WTC11 (cell line): ENCODE measurements around the gene DNAL4. TPM values are rescaled to one million over a fixed set of nuclear protein-coding genes. Genes with fewer than 3 reads are reported as not detected.

Experiments used
- ATAC-seq: fragments of 200-7000 bp; cut with Tn5 transposase; 2 replicates; pipeline ENCODE4 v1.10.0; 2021; ENCODE audit warnings: mild to moderate bottlenecking, moderate library complexity
- CTCF ChIA-PET: fragments of 300-600 bp; sonication (Branson Sonifier 250); formaldehyde crosslinking; loops from one replicate; lab custom pipeline; 2021; ENCODE audit warnings: antibody characterized with exemption; lab: Charles Lee
- POLR2A ChIA-PET: fragments of 350-600 bp; sonication (Branson Sonifier 250); formaldehyde crosslinking; loops from one replicate; lab custom pipeline; 2021; ENCODE audit warnings: antibody characterized with exemption; lab: Charles Lee
- DNase-seq: peaks from one replicate; pipeline ENCODE4 v3.0.0; 2021; ENCODE audit warnings: low spot score
- H3K27ac Mint-ChIP-seq: 2 replicates; pipeline ENCODE4 v1.8.0; 2021; ENCODE audit warnings: mixed read lengths
- H3K27me3 Mint-ChIP-seq: 2 replicates; pipeline ENCODE4 v1.8.0; 2021; ENCODE audit warnings: low read depth, mild to moderate bottlenecking, moderate library complexity, mixed read lengths
- H3K36me3 Mint-ChIP-seq: 2 replicates; pipeline ENCODE4 v1.8.0; 2021; ENCODE audit warnings: mixed read lengths
- H3K4me1 Mint-ChIP-seq: 2 replicates; pipeline ENCODE4 v1.8.0; 2022; ENCODE audit warnings: mixed read lengths
- H3K4me3 Mint-ChIP-seq: 2 replicates; pipeline ENCODE4 v1.8.0; 2021; ENCODE audit warnings: mild to moderate bottlenecking, moderate library complexity, mixed read lengths
- H3K9me3 Mint-ChIP-seq: 2 replicates; pipeline ENCODE4 v1.8.0; 2021; ENCODE audit warnings: mixed read lengths
- ATF3 ChIP-seq: sonication (generic); formaldehyde crosslinking; conservative IDR thresholded peaks from 2 replicates; pipeline ENCODE4 v1.8.1; 2022; ENCODE audit warnings: mild to moderate bottlenecking, missing genetic modification reagents
- ATF6 ChIP-seq: sonication (generic); formaldehyde crosslinking; IDR thresholded peaks from 2 replicates; pipeline ENCODE4 v1.8.1; 2023; ENCODE audit warnings: mild to moderate bottlenecking, missing genetic modification reagents
- CBFB ChIP-seq: sonication (generic); formaldehyde crosslinking; IDR thresholded peaks from 2 replicates; pipeline ENCODE4 v1.8.1; 2022; ENCODE audit warnings: mild to moderate bottlenecking, low read depth, missing genetic modification reagents
- CREB1 ChIP-seq: sonication (generic); formaldehyde crosslinking; IDR thresholded peaks from 2 replicates; pipeline ENCODE4 v1.8.0; 2023; ENCODE audit warnings: mild to moderate bottlenecking, missing genetic modification reagents
- CREM ChIP-seq: sonication (generic); formaldehyde crosslinking; IDR thresholded peaks from 2 replicates; pipeline ENCODE4 v1.8.1; 2022; ENCODE audit warnings: mild to moderate bottlenecking, missing genetic modification reagents, moderate library complexity
- E2F4 ChIP-seq: sonication (generic); formaldehyde crosslinking; IDR thresholded peaks from 2 replicates; pipeline ENCODE4 v1.8.1; 2022; ENCODE audit warnings: low read depth, mild to moderate bottlenecking, moderate library complexity, missing genetic modification reagents, borderline replicate concordance
- E2F5 ChIP-seq: sonication (generic); formaldehyde crosslinking; IDR thresholded peaks from 2 replicates; pipeline ENCODE4 v1.8.1; 2022; ENCODE audit warnings: mild to moderate bottlenecking, moderate library complexity, missing genetic modification reagents
- EMX1 ChIP-seq: fragments of 250-450 bp; sonication (Bioruptor Pico); IDR thresholded peaks from 2 replicates; pipeline ENCODE4 v1.8.0; 2021; ENCODE audit warnings: mild to moderate bottlenecking
- ERG ChIP-seq: fragments of 250-450 bp; sonication (Bioruptor Pico); IDR thresholded peaks from 2 replicates; pipeline ENCODE4 v1.8.0; 2021; ENCODE audit warnings: mild to moderate bottlenecking
- GTF2I ChIP-seq: fragments of 250-450 bp; sonication (Bioruptor Pico); conservative IDR thresholded peaks from 2 replicates; pipeline ENCODE4 v1.4.0; 2021; ENCODE audit warnings: mild to moderate bottlenecking
- HMGA2 ChIP-seq: fragments of 250-450 bp; sonication (Bioruptor Pico); IDR thresholded peaks from 2 replicates; pipeline ENCODE4 v1.4.0; 2021; ENCODE audit warnings: mild to moderate bottlenecking, moderate library complexity
- JAZF1 ChIP-seq: fragments of 250-450 bp; sonication (Bioruptor Pico); IDR thresholded peaks from 2 replicates; pipeline ENCODE4 v1.9.0; 2021; ENCODE audit warnings: moderate library complexity, mild to moderate bottlenecking, inconsistent platforms
- JUN ChIP-seq: sonication (generic); formaldehyde crosslinking; IDR thresholded peaks from 2 replicates; pipeline ENCODE4 v1.8.0; 2023; ENCODE audit warnings: mild to moderate bottlenecking, missing genetic modification reagents
- NR2C2 ChIP-seq: sonication (generic); formaldehyde crosslinking; IDR thresholded peaks from 2 replicates; pipeline ENCODE4 v1.8.0; 2022; ENCODE audit warnings: mild to moderate bottlenecking, missing genetic modification reagents
- RELA ChIP-seq: sonication (generic); formaldehyde crosslinking; IDR thresholded peaks from 2 replicates; pipeline ENCODE4 v1.8.1; 2022; ENCODE audit warnings: missing genetic modification reagents, mild to moderate bottlenecking, borderline replicate concordance
- SOX15 ChIP-seq: fragments of 250-450 bp; sonication (Bioruptor Pico); IDR thresholded peaks from 2 replicates; pipeline ENCODE4 v1.9.0; 2021; ENCODE audit warnings: mild to moderate bottlenecking
- ZBTB43 ChIP-seq: sonication (generic); formaldehyde crosslinking; IDR thresholded peaks from 2 replicates; pipeline ENCODE4 v1.8.1; 2023; ENCODE audit warnings: mild to moderate bottlenecking, missing genetic modification reagents
- ZMAT4 ChIP-seq: fragments of 250-450 bp; sonication (Bioruptor Pico); IDR thresholded peaks from 2 replicates; pipeline ENCODE4 v1.9.0; 2021; ENCODE audit warnings: mild to moderate bottlenecking
- ZNF121 ChIP-seq: sonication (generic); formaldehyde crosslinking; IDR thresholded peaks from 2 replicates; pipeline ENCODE4 v1.8.0; 2023; ENCODE audit warnings: missing genetic modification reagents
- ZNF423 ChIP-seq: fragments of 250-450 bp; sonication (Bioruptor Pico); IDR thresholded peaks from 2 replicates; pipeline ENCODE4 v2.1.2; 2022; ENCODE audit warnings: mild to moderate bottlenecking, moderate library complexity
- ZNF425 ChIP-seq: fragments of 250-450 bp; sonication (Bioruptor Pico); conservative IDR thresholded peaks from 2 replicates; pipeline ENCODE4 v1.9.0; 2021; ENCODE audit warnings: mild to moderate bottlenecking
- total RNA-seq: library from RNA; stranded (reverse); gene quantifications from 3 replicates; pipeline ENCODE4 v1.2.3, GENCODE V29; 2021

DNAL4 gene
- total RNA-seq, 1 experiment from 2014 or later = 11.8 TPM

GRCh38 chr22:38730411-38730871 lies 63.5 kb downstream of the DNAL4 start:
- ChIA-PET POLR2A (interaction anchor here (0.6 to 0.7 kb wide), 2 partner anchors 12 to 28 kb away, joined by 3 to 4 read pairs; no protein-coding TSS in a partner anchor), CTCF (interaction anchor here (1.1 to 1.3 kb wide), 2 partner anchors 13 to 36 kb away, joined by 3 to 4 read pairs; no protein-coding TSS in a partner anchor)

GRCh38 chr22:38729946-38730345 lies 64.0 kb downstream of the DNAL4 start:
- H3K4me1 Mint-ChIP-seq = 0 out of 2 replicates have a peak, but pooled peaks cover 3% of the 10 kb centered on the region
- no peak overlapping the region for H3K4me3 Mint-ChIP-seq
- ChIA-PET CTCF (no interaction called here), POLR2A (no interaction called here)
- TF ChIP-seq SOX15 (no peak), ATF3 (no peak), ZBTB43 (CRISPR knock-in tag) (no peak), NR2C2 (no peak), CREB1 (no peak), EMX1 (no peak), E2F4 (no peak), ERG (CRISPR knock-in tag) (no peak), GTF2I (CRISPR knock-in tag) (no peak), ZNF423 (CRISPR knock-in tag) (no peak), CREM (CRISPR knock-in tag) (no peak), HMGA2 (no peak), CBFB (no peak), RELA (CRISPR knock-in tag) (no peak), ZMAT4 (CRISPR knock-in tag) (no peak), ZNF425 (no peak), ATF6 (CRISPR knock-in tag) (no peak), E2F5 (CRISPR knock-in tag) (no peak)
- DNase-seq (no peak), ATAC-seq (no peak)
- H3K27me3 Mint-ChIP-seq = no peaks in the 10 kb centered on the region
- peaks cover 64% of the 10 kb centered on the region for H3K36me3 Mint-ChIP-seq
- H3K27ac Mint-ChIP-seq = no peak overlapping the region
- H3K9me3 Mint-ChIP-seq = no peaks in the 10 kb centered on the region

More at GRCh38 chr22:38730411-38730871, 63.5 kb downstream of the DNAL4 start:
- Mint-ChIP-seq H3K27ac (no peak overlapping the region), H3K4me3 (no peak overlapping the region), H3K9me3 (no peaks in the 10 kb centered on the region), H3K36me3 (peaks cover 59% of the 10 kb centered on the region), H3K4me1 (0 out of 2 replicates have a peak, but pooled peaks cover 3% of the 10 kb centered on the region), H3K27me3 (no peaks in the 10 kb centered on the region)
- no peak for ATAC-seq
- no peak for DNase-seq
- TF ChIP-seq JUN (no peak), ZMAT4 (CRISPR knock-in tag) (no peak), JAZF1 (CRISPR knock-in tag) (no peak), E2F4 (no peak), ZNF121 (CRISPR knock-in tag) (no peak)
